Mesenchymal stem cell (in vitro differentiated cells and primary cell): ENCODE data around the gene KRTAP12-3.
A peak's percentile ranks its signal among the peaks of the same experiment; 100 is the strongest.

Source experiments
- DNase-seq: peaks from one replicate; pipeline ENCODE4 v3.0.0-alpha.2; 2013
- H2AFZ ChIP-seq: one replicate; pipeline ENCODE4 v1.6.1; 2013; ENCODE audit warnings: low read depth, mild to moderate bottlenecking, control low read depth, inconsistent platforms, low read length, moderate library complexity
- H2AK5ac ChIP-seq: 2 replicates; pipeline ENCODE4 v1.6.1; 2013; ENCODE audit warnings: low read length, moderate library complexity, mild to moderate bottlenecking, inconsistent platforms; ENCODE audit not compliant: severe bottlenecking
- H2BK120ac ChIP-seq: one replicate; pipeline ENCODE4 v1.6.1; 2013; ENCODE audit warnings: low read depth, mild to moderate bottlenecking, inconsistent platforms, low read length, moderate library complexity
- H2BK12ac ChIP-seq, 2 experiments: one replicate each; pipeline ENCODE4 v1.6.1; 2013; ENCODE audit warnings: inconsistent platforms in 2 of 2, low read length in 2 of 2, mild to moderate bottlenecking in 2 of 2, moderate library complexity in 2 of 2, control low read depth in 1 of 2
- H2BK15ac ChIP-seq: one replicate; pipeline ENCODE4 v1.6.1; 2013; ENCODE audit warnings: mild to moderate bottlenecking, low read depth, inconsistent platforms; ENCODE audit not compliant: poor library complexity, severe bottlenecking
- H2BK5ac ChIP-seq: 2 replicates; pipeline ENCODE4 v1.6.1; 2013; ENCODE audit warnings: low read depth, mild to moderate bottlenecking, low read length, control low read depth, inconsistent platforms; ENCODE audit not compliant: poor library complexity, severe bottlenecking
- H3K14ac ChIP-seq, 2 experiments: one replicate each; pipeline ENCODE4 v1.6.1; 2013; ENCODE audit warnings: inconsistent platforms in 2 of 2, low read length in 2 of 2, control low read depth in 1 of 2, mild to moderate bottlenecking in 1 of 2, moderate library complexity in 1 of 2
- H3K18ac ChIP-seq, 2 experiments: one replicate each; pipeline ENCODE4 v1.6.1; 2013; ENCODE audit warnings: inconsistent platforms in 2 of 2, low read length in 2 of 2, control low read depth in 1 of 2, low read depth in 1 of 2, mild to moderate bottlenecking in 1 of 2
- H3K23ac ChIP-seq, 2 experiments: one replicate each; pipeline ENCODE4 v1.6.1; 2013; ENCODE audit warnings: inconsistent platforms in 2 of 2, low read length in 2 of 2, mild to moderate bottlenecking in 2 of 2, moderate library complexity in 2 of 2, control low read depth in 1 of 2
- H3K27ac ChIP-seq: 2 replicates; pipeline ENCODE4 v1.5.1; 2013; ENCODE audit warnings: mild to moderate bottlenecking, moderate library complexity, low read length, control low read depth, inconsistent platforms; ENCODE audit not compliant: poor library complexity, severe bottlenecking
- H3K27me3 ChIP-seq, 2 experiments: 2 replicates each; pipeline versions ENCODE4 v1.6.1 to v1.7.0; 2013; ENCODE audit warnings: low read length in 2 of 2, mild to moderate bottlenecking in 2 of 2, moderate library complexity in 2 of 2, control low read depth in 1 of 2, inconsistent platforms in 1 of 2; ENCODE audit not compliant: control insufficient read depth in 1 of 2, insufficient read depth in 1 of 2
- H3K36me3 ChIP-seq, 2 experiments: 2 replicates each; pipeline versions ENCODE4 v1.6.1 to v1.7.0; 2013; ENCODE audit warnings: low read length in 2 of 2, control low read depth in 1 of 2, inconsistent platforms in 1 of 2, low read depth in 1 of 2, mild to moderate bottlenecking in 1 of 2; ENCODE audit not compliant: insufficient read depth in 2 of 2, control insufficient read depth in 1 of 2
- H3K4ac ChIP-seq, 2 experiments: one replicate each; pipeline ENCODE4 v1.6.1; 2013; ENCODE audit warnings: inconsistent platforms in 2 of 2, low read length in 2 of 2, mild to moderate bottlenecking in 2 of 2, moderate library complexity in 2 of 2, control low read depth in 1 of 2, low read depth in 1 of 2
- H3K4me1 ChIP-seq: 2 replicates; pipeline ENCODE4 v1.6.1; 2013; ENCODE audit warnings: low read depth, low read length, control low read depth; ENCODE audit not compliant: control insufficient read depth, insufficient read depth
- H3K4me2 ChIP-seq: 2 replicates; pipeline ENCODE4 v1.6.1; 2013; ENCODE audit warnings: low read length, mild to moderate bottlenecking, inconsistent platforms; ENCODE audit not compliant: poor library complexity, severe bottlenecking
- H3K4me3 ChIP-seq, 2 experiments: 2 replicates each; pipeline versions ENCODE4 v1.5.1 to v1.7.0; 2013; ENCODE audit warnings: low read length in 2 of 2, mild to moderate bottlenecking in 2 of 2, control low read depth in 1 of 2, low read depth in 1 of 2; ENCODE audit not compliant: insufficient read depth in 1 of 2
- H3K79me1 ChIP-seq: replicated peaks from 2 replicates; pipeline ENCODE4 v1.6.1; 2013; ENCODE audit warnings: mild to moderate bottlenecking, control low read depth, low read length, inconsistent platforms; ENCODE audit not compliant: poor library complexity, severe bottlenecking
- H3K9ac ChIP-seq: 2 replicates; pipeline ENCODE4 v1.7.0; 2013; ENCODE audit warnings: mild to moderate bottlenecking, low read length, moderate library complexity
- H3K9me3 ChIP-seq: 2 replicates; pipeline ENCODE4 v1.7.0; 2013; ENCODE audit warnings: mild to moderate bottlenecking, low read length; ENCODE audit not compliant: control insufficient read depth
- H4K8ac ChIP-seq: one replicate; pipeline ENCODE4 v1.6.1; 2013; ENCODE audit warnings: inconsistent platforms, mild to moderate bottlenecking, low read length, moderate library complexity
- H4K91ac ChIP-seq: one replicate; pipeline ENCODE4 v1.6.1; 2013; ENCODE audit warnings: mild to moderate bottlenecking, low read length, inconsistent platforms
- WGBS: methylation state at CpG from one replicate; pipeline ENCODE4 v1.1.7; 2013; ENCODE audit warnings: mixed read lengths; 5-methylcytosine and 5-hydroxymethylcytosine counted together

KRTAP12-3 gene

DNA sequence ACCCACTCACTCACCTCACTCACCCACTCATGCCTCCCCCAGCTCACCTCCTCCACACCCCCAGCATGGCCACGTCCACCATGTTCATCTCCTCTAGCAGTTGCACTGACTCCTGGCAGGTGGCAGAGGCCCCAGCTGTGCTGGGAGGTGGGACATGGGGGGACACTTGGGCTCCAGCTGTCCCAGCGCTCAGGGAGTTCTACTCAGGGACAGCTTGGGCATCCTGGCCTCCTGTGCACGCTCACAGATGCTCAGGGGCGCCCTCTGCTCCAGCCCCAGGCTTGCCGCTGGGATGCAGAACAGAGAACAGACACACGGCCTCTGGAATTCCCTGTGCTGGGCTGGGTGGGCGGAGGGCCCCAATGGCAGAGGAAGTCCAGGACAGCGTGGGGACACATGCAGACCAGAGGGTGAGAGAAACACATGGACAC is 40.6 kb upstream of the KRTAP12-3 start:
- WGBS, result 65% methylated on average over 8 of the region's 8 CpGs
- H3K9me3 ChIP-seq, result peaks cover 17% of the 10 kb centered on the region
- H3K79me1 ChIP-seq, result no peaks in the 10 kb centered on the region
- H2AFZ ChIP-seq, result no peak overlapping the region
- peak overlapping the region in 1 of 2 experiments; percentile 20 for H3K14ac ChIP-seq
- no peak overlapping the region for H3K23ac ChIP-seq
- no peaks in the 10 kb centered on the region for H3K4me1 ChIP-seq
- no peak overlapping the region for H2BK120ac ChIP-seq
- H2AK5ac ChIP-seq, result no peak overlapping the region
- no peak overlapping the region for H3K27ac ChIP-seq
- no peak overlapping the region for H4K91ac ChIP-seq
- no peak overlapping the region for H3K9ac ChIP-seq
- H2BK15ac ChIP-seq, result no peak overlapping the region
- no peak overlapping the region for H3K4ac ChIP-seq
- no peak overlapping the region for H2BK12ac ChIP-seq
- no peak overlapping the region for H2BK5ac ChIP-seq
- H3K18ac ChIP-seq, result no peak overlapping the region
- no peaks in the 10 kb centered on the region for H3K27me3 ChIP-seq
- H3K4me2 ChIP-seq, result no peak overlapping the region
- no peak overlapping the region for H3K4me3 ChIP-seq
- H4K8ac ChIP-seq, result no peak overlapping the region
- H3K36me3 ChIP-seq, result no peaks in the 10 kb centered on the region
- DNase-seq, result no peak

DNA sequence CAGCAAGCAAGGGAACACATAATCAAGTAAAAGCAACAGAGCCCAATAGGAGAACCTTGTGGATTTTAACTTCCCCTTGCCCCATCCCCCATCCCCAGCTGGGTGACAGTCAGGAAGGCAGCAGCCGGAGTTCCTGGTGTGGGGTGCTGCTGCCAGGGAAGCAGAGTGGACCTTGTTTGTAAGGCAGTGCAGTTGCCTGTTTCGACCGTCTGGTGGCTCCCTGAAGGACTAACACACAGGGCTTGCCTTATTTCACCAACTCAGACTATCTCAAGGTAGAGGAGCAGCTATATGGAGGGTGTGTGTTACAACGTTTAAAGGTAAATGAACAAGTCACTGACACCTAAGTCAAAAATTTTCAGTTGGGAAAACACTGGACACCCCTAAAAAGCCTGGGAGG is 39.2 kb upstream of the KRTAP12-3 start:
- Histone ChIP-seq H2AK5ac (no peak overlapping the region), H2BK15ac (no peak overlapping the region), H3K14ac (no peak overlapping the region), H3K4me3 (no peak overlapping the region), H3K36me3 (no peaks in the 10 kb centered on the region), H3K18ac (no peak overlapping the region), H2BK12ac (no peak overlapping the region), H4K8ac (no peak overlapping the region), H3K4me2 (no peak overlapping the region), H3K4ac (no peak overlapping the region), H4K91ac (no peak overlapping the region), H3K9ac (no peak overlapping the region), H2BK120ac (no peak overlapping the region), H3K79me1 (no peaks in the 10 kb centered on the region), H3K27me3 (no peaks in the 10 kb centered on the region), H2AFZ (no peak overlapping the region), H2BK5ac (no peak overlapping the region), H3K4me1 (no peaks in the 10 kb centered on the region), H3K27ac (no peak overlapping the region), H3K9me3 (peaks cover 31% of the 10 kb centered on the region), H3K23ac (no peak overlapping the region)
- no peak for DNase-seq
- WGBS, result 69% methylated on average over 3 of the region's 4 CpGs

DNA sequence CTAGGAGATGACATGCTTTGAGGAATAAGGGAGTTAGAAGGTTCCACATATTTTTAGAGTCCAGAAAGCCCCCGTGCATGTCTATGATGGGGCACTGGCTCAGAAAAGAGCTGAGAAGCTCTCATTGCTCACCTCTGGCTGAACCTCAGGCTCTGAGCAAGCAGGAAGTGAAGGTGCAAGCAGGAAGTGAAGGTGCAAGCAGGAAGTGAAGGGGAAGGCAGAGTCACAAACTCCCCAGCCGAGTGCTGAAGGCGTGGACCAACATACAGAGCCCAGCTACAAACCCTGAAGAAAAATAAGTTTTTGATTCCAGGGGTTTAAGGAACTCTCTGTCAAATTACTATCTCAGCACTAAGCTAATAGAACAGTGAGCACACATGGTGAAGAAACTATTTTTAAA is 38.8 kb upstream of the KRTAP12-3 start:
- Histone ChIP-seq H2AFZ (no peak overlapping the region), H3K27ac (no peak overlapping the region), H2AK5ac (no peak overlapping the region), H2BK12ac (no peak overlapping the region), H2BK5ac (no peak overlapping the region), H3K4ac (no peak overlapping the region), H3K9me3 (peaks cover 35% of the 10 kb centered on the region), H4K91ac (no peak overlapping the region), H2BK120ac (no peak overlapping the region), H3K36me3 (no peaks in the 10 kb centered on the region), H3K27me3 (no peaks in the 10 kb centered on the region), H3K14ac (no peak overlapping the region), H2BK15ac (no peak overlapping the region), H3K4me3 (no peak overlapping the region), H3K79me1 (no peaks in the 10 kb centered on the region), H3K18ac (no peak overlapping the region), H4K8ac (no peak overlapping the region), H3K4me1 (no peaks in the 10 kb centered on the region), H3K9ac (no peak overlapping the region), H3K23ac (no peak overlapping the region), H3K4me2 (no peak overlapping the region)
- 78% methylated on average over 1 of the region's 3 CpGs for WGBS
- DNase-seq, result no peak

DNA sequence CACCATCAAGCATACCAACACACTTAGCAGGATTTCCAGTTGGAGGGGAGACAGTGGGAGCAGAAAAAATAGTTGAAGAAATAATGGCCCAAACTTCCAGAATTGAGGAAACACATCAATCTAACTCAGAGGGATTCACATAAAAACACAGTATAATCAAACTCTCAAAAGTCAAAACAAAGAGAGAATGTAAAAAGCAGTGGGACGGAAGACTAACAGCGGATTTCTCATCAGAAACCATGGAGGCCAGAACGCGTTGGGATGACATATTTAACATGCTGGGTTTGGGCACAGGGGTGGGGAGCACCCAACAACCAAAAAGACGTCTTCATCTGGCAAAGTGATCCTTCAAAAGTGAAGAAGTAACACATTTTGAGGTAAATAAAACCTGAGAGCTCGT is 37.8 kb upstream of the KRTAP12-3 start:
- H3K9me3 ChIP-seq, result peaks cover 45% of the 10 kb centered on the region
- no peak overlapping the region for H3K18ac ChIP-seq
- no peak overlapping the region for H2AK5ac ChIP-seq
- no peak overlapping the region for H3K9ac ChIP-seq
- no peak overlapping the region for H2BK12ac ChIP-seq
- H3K4ac ChIP-seq, result no peak overlapping the region
- no peaks in the 10 kb centered on the region for H3K79me1 ChIP-seq
- no peak overlapping the region for H3K4me2 ChIP-seq
- H3K23ac ChIP-seq, result no peak overlapping the region
- no peak overlapping the region for H2BK120ac ChIP-seq
- no peak overlapping the region for H4K8ac ChIP-seq
- H3K36me3 ChIP-seq, result no peaks in the 10 kb centered on the region
- no peak overlapping the region for H2BK15ac ChIP-seq
- H3K4me3 ChIP-seq, result no peak overlapping the region
- H3K4me1 ChIP-seq, result no peaks in the 10 kb centered on the region
- H3K27ac ChIP-seq, result no peak overlapping the region
- no peak overlapping the region for H4K91ac ChIP-seq
- no peak overlapping the region for H2BK5ac ChIP-seq
- no peak for DNase-seq
- no peaks in the 10 kb centered on the region for H3K27me3 ChIP-seq
- 80% methylated on average over 6 of the region's 6 CpGs for whole genome bisulfite sequencing
- H3K14ac ChIP-seq, result no peak overlapping the region
- H2AFZ ChIP-seq, result no peak overlapping the region
